MM.1S (cell line): ENCODE data around the gene RAB24.

ENCODE experiments used
- EZH2 ChIP-seq: fragments of 300-600 bp; sonication (generic); optimal IDR thresholded peaks from 2 replicates; pipeline ENCODE3; 2017; ENCODE audit warnings: low read depth, mild to moderate bottlenecking, antibody characterized with exemption, low read length, mixed read lengths
- TF ChIP-seq, protein P1 (sequence below): fragments of 300-600 bp; sonication (generic); IDR thresholded peaks from 2 replicates; pipeline ENCODE4 v1.5.1; 2016; ENCODE audit warnings: antibody characterized with exemption, low read length, mixed read lengths

DNA sequence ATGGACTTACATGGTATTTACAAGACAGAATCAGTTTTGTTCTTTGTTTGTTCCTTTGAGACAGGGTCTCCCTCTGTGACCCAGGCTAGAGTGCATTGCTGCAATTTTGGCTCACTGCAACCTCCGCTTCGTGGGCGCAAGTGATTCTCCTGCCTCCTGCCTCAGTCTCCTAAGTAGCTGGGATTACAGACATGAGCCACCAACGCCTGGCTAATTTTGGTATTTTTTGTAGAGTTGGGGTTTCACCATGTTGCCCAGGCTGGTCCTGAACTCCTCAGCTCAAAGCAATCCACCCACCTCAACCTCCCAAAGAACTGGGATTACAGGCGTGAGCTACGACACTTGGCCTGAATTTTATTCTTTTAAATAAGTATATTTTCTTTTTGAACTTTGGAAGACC lies 27.6 kb downstream of the RAB24 start:
- TF ChIP-seq, protein P1, sequence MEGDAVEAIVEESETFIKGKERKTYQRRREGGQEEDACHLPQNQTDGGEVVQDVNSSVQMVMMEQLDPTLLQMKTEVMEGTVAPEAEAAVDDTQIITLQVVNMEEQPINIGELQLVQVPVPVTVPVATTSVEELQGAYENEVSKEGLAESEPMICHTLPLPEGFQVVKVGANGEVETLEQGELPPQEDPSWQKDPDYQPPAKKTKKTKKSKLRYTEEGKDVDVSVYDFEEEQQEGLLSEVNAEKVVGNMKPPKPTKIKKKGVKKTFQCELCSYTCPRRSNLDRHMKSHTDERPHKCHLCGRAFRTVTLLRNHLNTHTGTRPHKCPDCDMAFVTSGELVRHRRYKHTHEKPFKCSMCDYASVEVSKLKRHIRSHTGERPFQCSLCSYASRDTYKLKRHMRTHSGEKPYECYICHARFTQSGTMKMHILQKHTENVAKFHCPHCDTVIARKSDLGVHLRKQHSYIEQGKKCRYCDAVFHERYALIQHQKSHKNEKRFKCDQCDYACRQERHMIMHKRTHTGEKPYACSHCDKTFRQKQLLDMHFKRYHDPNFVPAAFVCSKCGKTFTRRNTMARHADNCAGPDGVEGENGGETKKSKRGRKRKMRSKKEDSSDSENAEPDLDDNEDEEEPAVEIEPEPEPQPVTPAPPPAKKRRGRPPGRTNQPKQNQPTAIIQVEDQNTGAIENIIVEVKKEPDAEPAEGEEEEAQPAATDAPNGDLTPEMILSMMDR, result no peak
- no peak for TF ChIP-seq EZH2
